KOPT-K1 (cell line): Measurements from ENCODE around the gene NEK11.
"Not testable (repeated sequence)": the region's sequence is repeated elsewhere in the genome, so short reads cannot be mapped to it uniquely, and the experiment has no call there.

Experiments used
- H3K27ac ChIP-seq: fragments of 200-600 bp; sonication (generic); 2 replicates; pipeline ENCODE4 v1.5.1; 2016; ENCODE audit warnings: antibody characterized with exemption, mild to moderate bottlenecking, low read depth, low read length; ENCODE audit not compliant: poor library complexity, severe bottlenecking
- H3K36me3 ChIP-seq: fragments of 200-600 bp; sonication (generic); 2 replicates; pipeline ENCODE4 v1.5.1; 2017; ENCODE audit warnings: antibody characterized with exemption, mild to moderate bottlenecking, low read length, moderate library complexity; ENCODE audit not compliant: insufficient read depth
- H3K9me3 ChIP-seq: fragments of 200-600 bp; sonication (generic); 2 replicates; pipeline ENCODE4 v1.5.1; 2017; ENCODE audit warnings: antibody characterized with exemption, low read length, mild to moderate bottlenecking; ENCODE audit not compliant: insufficient read depth, poor library complexity, severe bottlenecking

Gene NEK11

DNA sequence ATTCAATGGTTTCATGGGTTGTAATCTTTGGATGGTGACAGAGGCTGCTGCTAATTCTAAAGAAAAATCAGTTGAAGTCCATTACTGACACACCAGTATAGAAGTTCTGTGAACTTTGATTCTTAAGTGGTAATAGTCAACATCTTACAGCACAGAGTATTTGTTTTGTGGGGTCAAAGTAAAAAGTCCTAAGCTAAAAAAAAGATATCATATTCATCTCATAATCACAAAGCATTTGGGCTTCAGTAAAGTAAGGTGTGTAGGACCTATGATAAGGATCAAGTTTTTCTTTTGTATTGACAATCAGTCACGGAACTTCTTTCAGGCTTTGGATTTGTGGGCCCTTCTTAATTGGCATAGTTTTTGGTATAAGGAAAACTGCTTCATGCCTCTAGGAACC, 1.1 kb upstream of the NEK11 start:
- Histone ChIP-seq H3K9me3 (no peaks in the 10 kb centered on the region), H3K27ac (peak overlapping the region; percentile 83), H3K36me3 (peaks cover 39% of the 10 kb centered on the region)

- peaks cover 12% of the 10 kb centered on the region for H3K36me3 ChIP-seq
- H3K27ac ChIP-seq = no peak overlapping the region
- H3K9me3 ChIP-seq = no peaks in the 10 kb centered on the region
Observed at GRCh38 chr3:131028844-131029243, 2.2 kb downstream of the NEK11 start.

GRCh38 chr3:131031660-131032059, 5.0 kb downstream of the NEK11 start:
- Histone ChIP-seq H3K36me3 (no peaks in the 10 kb centered on the region), H3K9me3 (no peaks in the 10 kb centered on the region), H3K27ac (no peak overlapping the region)

GRCh38 chr3:131033480-131034080, 6.9 kb downstream of the NEK11 start:
- H3K9me3 ChIP-seq = no peaks in the 10 kb centered on the region
- H3K27ac ChIP-seq = no peak overlapping the region
- H3K36me3 ChIP-seq = no peaks in the 10 kb centered on the region

- H3K36me3 ChIP-seq = no peaks in the 10 kb centered on the region
- no peak overlapping the region for H3K27ac ChIP-seq
- no peaks in the 10 kb centered on the region for H3K9me3 ChIP-seq
Observed at GRCh38 chr3:131036200-131036816, 9.6 kb downstream of the NEK11 start.

GRCh38 chr3:131036986-131037385, 10.3 kb downstream of the NEK11 start:
- no peaks in the 10 kb centered on the region for H3K36me3 ChIP-seq
- no peak overlapping the region for H3K27ac ChIP-seq
- H3K9me3 ChIP-seq = no peaks in the 10 kb centered on the region

DNA sequence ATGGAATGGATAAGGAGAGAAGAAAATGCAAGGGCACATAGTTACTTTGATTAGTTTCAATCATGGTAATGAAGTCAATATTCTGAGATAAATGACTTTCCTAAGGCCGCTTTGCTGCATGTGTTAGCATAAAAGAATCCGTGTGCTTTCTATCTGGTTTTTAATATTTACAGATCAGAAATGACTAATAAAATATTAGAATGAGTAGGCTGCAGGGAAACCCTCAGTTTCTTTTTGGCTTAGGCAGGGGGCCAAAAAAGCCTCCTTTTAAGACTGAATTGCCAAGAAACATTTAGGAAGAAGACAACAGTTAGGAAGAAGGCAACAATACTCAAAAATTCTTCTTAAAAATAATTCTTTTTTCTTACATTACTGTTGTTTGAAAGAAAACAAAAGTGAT, 11.6 kb downstream of the NEK11 start:
- Histone ChIP-seq H3K36me3 (no peaks in the 10 kb centered on the region), H3K9me3 (no peaks in the 10 kb centered on the region), H3K27ac (no peak overlapping the region)

GRCh38 chr3:131042271-131042985, 15.8 kb downstream of the NEK11 start:
- H3K27ac ChIP-seq = peak overlapping the region; percentile 42
- H3K36me3 ChIP-seq, H3K9me3 ChIP-seq: not testable (repeated sequence)

GRCh38 chr3:131047582-131047981, 20.9 kb downstream of the NEK11 start:
- Histone ChIP-seq H3K9me3 (no peaks in the 10 kb centered on the region), H3K27ac (no peak overlapping the region), H3K36me3 (no peaks in the 10 kb centered on the region)

GRCh38 chr3:131048030-131048429, 21.4 kb downstream of the NEK11 start:
- H3K27ac ChIP-seq = no peak overlapping the region

GRCh38 chr3:131050001-131050400, 23.3 kb downstream of the NEK11 start:
- Histone ChIP-seq H3K27ac (no peak overlapping the region), H3K9me3 (no peaks in the 10 kb centered on the region), H3K36me3 (no peaks in the 10 kb centered on the region)

More at GRCh38 chr3:131048030-131048429, 21.4 kb downstream of the NEK11 start:
- Histone ChIP-seq H3K9me3 (no peaks in the 10 kb centered on the region), H3K36me3 (no peaks in the 10 kb centered on the region)

- no peak overlapping the region for H3K27ac ChIP-seq
- H3K9me3 ChIP-seq = no peaks in the 10 kb centered on the region
- H3K36me3 ChIP-seq = no peaks in the 10 kb centered on the region
Observed at GRCh38 chr3:131053043-131053859, 26.6 kb downstream of the NEK11 start.

DNA sequence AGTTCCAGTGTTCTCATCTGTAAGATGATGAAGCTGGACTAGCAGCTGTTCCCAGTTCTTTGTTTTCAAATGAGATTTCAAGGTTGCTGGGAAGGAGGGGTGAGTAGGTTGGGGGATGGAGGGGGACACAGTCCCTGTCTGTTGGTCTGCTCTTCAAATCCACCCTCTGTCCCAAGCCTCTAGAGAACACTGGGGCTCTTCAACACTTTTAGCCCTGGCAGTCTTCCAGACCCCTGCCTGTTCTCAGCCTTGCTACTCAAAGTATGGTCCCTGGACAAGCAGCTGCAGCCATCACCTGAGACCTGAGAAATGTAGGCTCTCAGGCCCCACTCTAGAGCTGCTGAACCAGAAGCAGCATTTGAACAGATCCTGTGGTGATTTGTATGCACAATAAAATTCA, 41.3 kb downstream of the NEK11 start:
- H3K9me3 ChIP-seq = no peaks in the 10 kb centered on the region
- H3K27ac ChIP-seq = no peak overlapping the region
- H3K36me3 ChIP-seq = no peaks in the 10 kb centered on the region

DNA sequence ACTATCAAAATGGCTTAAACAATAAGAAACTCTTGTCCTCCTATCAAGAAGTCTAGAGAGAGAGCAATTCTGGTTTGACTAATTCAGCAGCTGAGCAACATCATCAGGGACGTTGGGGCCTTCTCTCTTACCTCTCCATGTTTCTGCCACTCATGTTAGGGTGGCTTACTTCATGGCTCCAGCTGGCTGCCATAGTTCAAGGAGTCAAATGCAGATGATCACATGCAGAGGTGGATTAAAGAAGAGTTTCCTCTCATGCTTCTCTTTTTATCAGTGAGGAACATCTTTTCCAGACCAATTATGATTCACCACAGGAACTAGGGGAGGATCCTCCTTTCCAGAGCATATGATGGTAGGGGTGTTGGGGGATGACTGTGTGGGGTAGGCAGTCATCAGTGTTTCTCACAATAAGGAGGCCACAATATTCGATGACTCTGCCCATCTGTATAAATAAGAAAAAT, 45.5 kb downstream of the NEK11 start:
- Histone ChIP-seq H3K36me3 (no peaks in the 10 kb centered on the region), H3K27ac (no peak overlapping the region), H3K9me3 (no peaks in the 10 kb centered on the region)

DNA sequence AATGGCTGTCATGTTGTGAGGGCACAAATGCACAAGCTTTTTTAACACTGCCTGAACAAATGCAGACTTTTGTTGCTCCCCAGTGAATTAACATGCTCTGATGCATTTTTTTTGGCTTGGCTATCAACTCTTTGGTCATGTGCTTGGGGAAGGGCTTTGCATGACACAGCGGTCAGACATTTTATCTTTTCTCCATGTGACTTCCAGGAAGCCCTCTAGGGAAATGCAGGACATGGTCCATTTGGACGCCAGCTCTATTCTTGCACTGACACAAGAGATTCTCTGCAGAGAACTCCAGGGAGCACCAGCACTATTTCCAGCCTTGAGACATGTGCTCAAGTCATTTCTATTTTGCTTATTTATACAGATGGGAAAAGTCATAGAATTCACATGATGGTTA, 46.2 kb downstream of the NEK11 start:
- H3K9me3 ChIP-seq = no peaks in the 10 kb centered on the region
- no peaks in the 10 kb centered on the region for H3K36me3 ChIP-seq
- H3K27ac ChIP-seq = no peak overlapping the region
